Esophagus squamous epithelium (tissue), 5 donors: ENCODE measurements around the gene EPG5. TPM values are rescaled to one million over a fixed set of nuclear protein-coding genes. Genes with fewer than 3 reads are reported as not detected.

ENCODE experiments used
- DNase-seq: peaks from one replicate; lab custom pipeline; 2025; lab: John Stamatoyannopoulos, UW
- H3K27ac ChIP-seq, 4 donors: fragments of 200-600 bp; sonication (generic); one replicate each; pipeline ENCODE4 v1.5.1; 2016 to 2019; ENCODE audit warnings: mild to moderate bottlenecking in 1 of 4
- H3K27me3 ChIP-seq, 4 donors: fragments of 200-600 bp; sonication (generic); 1 replicate in 3 of 4; 2 replicates in 1 of 4; pipeline versions ENCODE4 v1.5.1 to v1.6.0; 2017 to 2021; ENCODE audit warnings: antibody characterized with exemption in 1 of 4
- H3K36me3 ChIP-seq, 3 donors: fragments of 200-600 bp; sonication (generic); one replicate each; pipeline ENCODE4 v1.5.1; 2016 to 2019
- H3K4me1 ChIP-seq, 3 donors: fragments of 200-600 bp; sonication (generic); one replicate each; pipeline ENCODE4 v1.5.1; 2017 to 2019
- H3K4me3 ChIP-seq, 4 donors: fragments of 200-600 bp; sonication (generic); 1 replicate in 3 of 4; 2 replicates in 1 of 4; pipeline ENCODE4 v1.5.1; 2016 to 2019; ENCODE audit warnings: mild to moderate bottlenecking in 2 of 4, moderate library complexity in 1 of 4
- H3K9me3 ChIP-seq, 3 donors: fragments of 200-600 bp; sonication (generic); one replicate each; pipeline ENCODE4 v1.5.1; 2016 to 2019
- CTCF ChIP-seq, 6 experiments: fragments of 450-650 bp in 4 of 6; fragments of 200-600 bp in 2 of 6; sonication (generic) in 2 of 6; IDR thresholded peaks; one replicate each; pipeline ENCODE4 v1.5.1; 2016 to 2019; ENCODE audit warnings: antibody characterized with exemption in 6 of 6, mild to moderate bottlenecking in 4 of 6, moderate library complexity in 4 of 6
- POLR2A ChIP-seq, 4 donors: fragments of 450-650 bp; IDR thresholded peaks; one replicate each; pipeline ENCODE4 v1.6.1; 2017; ENCODE audit warnings: antibody characterized with exemption in 4 of 4, mild to moderate bottlenecking in 4 of 4, moderate library complexity in 3 of 4
- WGBS, 2 donors: methylation state at CpG; one replicate each; pipeline ENCODE4 v1.1.5; 2018; 5-methylcytosine and 5-hydroxymethylcytosine counted together
- intact Hi-C: fragments of 100-400 bp; cut with DNase I; formaldehyde crosslinking; loops from one replicate; pipeline ENCODE4 v1.15.0; 2022
- total RNA-seq, 4 donors: library from RNA; depleted of rRNA; stranded (reverse); fragments of >200 nt; gene quantifications; one replicate each; pipeline ENCODE4 v1.1.0, GENCODE V29; 2016
- donor health status: DM: yes; HTN: yes; CAD: no.

The EPG5 gene
- total RNA-seq, 4 donors from 2014 or later, result 7.8 to 28.8 (median 22.6) TPM

GRCh38 chr18:45864081-45864480 is 103.0 kb downstream of the EPG5 start:
- intact Hi-C loops, result no loop called here
- H3K27ac ChIP-seq, result no peak overlapping the region
- TF ChIP-seq CTCF (IDR thresholded peaks at IDR 0.05) (no peak), POLR2A (IDR thresholded peaks at IDR 0.05) (no peak)
- peaks cover 15 to 100% (median 23%) of the 10 kb centered on the region in 3 donors for H3K36me3 ChIP-seq
- no peaks in the 10 kb centered on the region for H3K9me3 ChIP-seq
- H3K4me3 ChIP-seq, result no peak overlapping the region
- 95 to 99% methylated on average over 5 of the region's 5 CpGs for WGBS, 2 donors
- DNase-seq, result no peak
- H3K27me3 ChIP-seq, result no peaks in the 10 kb centered on the region
- H3K4me1 ChIP-seq, result no peaks in the 10 kb centered on the region

GRCh38 chr18:45863469-45863868 is 103.7 kb downstream of the EPG5 start:
- DNase-seq, result no peak
- Histone ChIP-seq H3K27me3 (no peaks in the 10 kb centered on the region), H3K4me3 (no peak overlapping the region), H3K4me1 (no peaks in the 10 kb centered on the region), H3K27ac (no peak overlapping the region), H3K36me3 (peaks cover 21 to 100% (median 23%) of the 10 kb centered on the region in 3 donors), H3K9me3 (no peaks in the 10 kb centered on the region)
- 79 to 100% methylated on average over 1 of the region's 1 CpG for WGBS, 2 donors
- intact Hi-C loops, result no loop called here
- TF ChIP-seq CTCF (IDR thresholded peaks at IDR 0.05) (no peak), POLR2A (IDR thresholded peaks at IDR 0.05) (no peak)

GRCh38 chr18:45861926-45862325 is 105.2 kb downstream of the EPG5 start:
- Histone ChIP-seq H3K4me3 (no peak overlapping the region), H3K9me3 (no peaks in the 10 kb centered on the region), H3K4me1 (no peaks in the 10 kb centered on the region), H3K36me3 (peaks cover 23 to 100% (median 27%) of the 10 kb centered on the region in 3 donors), H3K27ac (no peak overlapping the region), H3K27me3 (no peaks in the 10 kb centered on the region)
- no peak for DNase-seq
- intact Hi-C loops, result no loop called here
- TF ChIP-seq CTCF (IDR thresholded peaks at IDR 0.05) (no peak), POLR2A (IDR thresholded peaks at IDR 0.05) (no peak)
- 86 to 100% methylated on average over 1 of the region's 1 CpG for WGBS, 2 donors

GRCh38 chr18:45860971-45861370 is 106.2 kb downstream of the EPG5 start:
- WGBS, 2 donors, result 90 to 97% methylated on average over 3 of the region's 3 CpGs
- intact Hi-C loops, result no loop called here
- H3K36me3 ChIP-seq, result peaks cover 17 to 100% (median 21%) of the 10 kb centered on the region in 3 donors
- no peak for DNase-seq
- TF ChIP-seq CTCF (IDR thresholded peaks at IDR 0.05) (no peak), POLR2A (IDR thresholded peaks at IDR 0.05) (no peak)
- H3K4me1 ChIP-seq, result no peaks in the 10 kb centered on the region
- no peaks in the 10 kb centered on the region for H3K9me3 ChIP-seq
- H3K27ac ChIP-seq, result no peak overlapping the region
- no peak overlapping the region for H3K4me3 ChIP-seq
- H3K27me3 ChIP-seq, result no peaks in the 10 kb centered on the region

GRCh38 chr18:45860492-45860891 is 106.6 kb downstream of the EPG5 start:
- no peak for DNase-seq
- intact Hi-C loops, result no loop called here
- 70 to 87% methylated on average over 4 of the region's 4 CpGs for WGBS, 2 donors
- no peak overlapping the region for H3K4me3 ChIP-seq
- TF ChIP-seq CTCF (IDR thresholded peaks at IDR 0.05) (no peak), POLR2A (IDR thresholded peaks at IDR 0.05) (no peak)
- no peaks in the 10 kb centered on the region for H3K4me1 ChIP-seq
- H3K36me3 ChIP-seq, result peaks cover 17 to 100% (median 21%) of the 10 kb centered on the region in 3 donors
- no peaks in the 10 kb centered on the region for H3K27me3 ChIP-seq
- no peaks in the 10 kb centered on the region for H3K9me3 ChIP-seq
- no peak overlapping the region for H3K27ac ChIP-seq
